A673 (cell line): ENCODE data around the gene MEIOC. TPM values are rescaled to one million over a fixed set of nuclear protein-coding genes. Genes with fewer than 3 reads are reported as not detected.
"Not testable (repeated sequence)": the region's sequence is repeated elsewhere in the genome, so short reads cannot be mapped to it uniquely, and the experiment has no call there.

Source experiments
- BruUV-seq: library from RNA; stranded (reverse); fragments of 400-500 nt; replicated peaks from 2 replicates; lab custom pipeline; 2021; lab: Mats Ljungman, UMichigan
- CTCF ChIA-PET: fragments of 300-600 bp; sonication (Branson Sonifier 250); formaldehyde crosslinking; loops from one replicate; lab custom pipeline; 2022; ENCODE audit warnings: antibody characterized with exemption; lab: Charles Lee
- POLR2A ChIA-PET: fragments of 300-600 bp; sonication (Branson Sonifier 250); formaldehyde crosslinking; loops from one replicate; lab custom pipeline; 2022; ENCODE audit warnings: antibody characterized with exemption; ENCODE audit not compliant: low non-redundant PET; lab: Charles Lee
- DNase-seq: peaks from one replicate; pipeline ENCODE4 v3.0.0-alpha.2; 2015; ENCODE audit warnings: low spot score
- H3K27ac ChIP-seq: fragments of 200-600 bp; sonication (generic); 2 replicates; pipeline ENCODE4 v1.5.1; 2016; ENCODE audit warnings: mixed run types, low read depth, mild to moderate bottlenecking, mixed read lengths, antibody characterized with exemption, low read length; ENCODE audit not compliant: poor library complexity, severe bottlenecking
- H3K27me3 ChIP-seq: fragments of 200-600 bp; sonication (generic); replicated peaks from 2 replicates; pipeline ENCODE4 v1.6.1; 2017; ENCODE audit warnings: mixed run types, low read depth, mild to moderate bottlenecking, mixed read lengths, antibody characterized with exemption, low read length; ENCODE audit not compliant: insufficient read depth, poor library complexity
- H3K36me3 ChIP-seq: fragments of 200-600 bp; sonication (generic); 2 replicates; pipeline ENCODE4 v1.6.1; 2016; ENCODE audit warnings: mixed run types, mild to moderate bottlenecking, mixed read lengths, antibody characterized with exemption, low read length; ENCODE audit not compliant: insufficient read depth, poor library complexity, severe bottlenecking
- H3K4me1 ChIP-seq: fragments of 200-600 bp; sonication (generic); 2 replicates; pipeline ENCODE4 v1.6.1; 2017; ENCODE audit warnings: mixed run types, mild to moderate bottlenecking, mixed read lengths, antibody characterized with exemption, low read length; ENCODE audit not compliant: insufficient read depth, poor library complexity, severe bottlenecking
- H3K4me3 ChIP-seq: fragments of 200-600 bp; sonication (generic); 2 replicates; pipeline ENCODE4 v1.5.1; 2016; ENCODE audit warnings: low read depth, mixed run types, mild to moderate bottlenecking, mixed read lengths, low read length; ENCODE audit not compliant: poor library complexity, severe bottlenecking
- H3K9me3 ChIP-seq: fragments of 200-600 bp; sonication (generic); 2 replicates; pipeline ENCODE4 v1.6.1; 2016; ENCODE audit warnings: mixed run types, low read depth, mild to moderate bottlenecking, mixed read lengths, antibody characterized with exemption, low read length; ENCODE audit not compliant: poor library complexity, severe bottlenecking
- CTCF ChIP-seq: fragments of 300-800, 200-600 bp; sonication (generic); conservative IDR thresholded peaks from 2 replicates; pipeline ENCODE4 v1.5.1; 2017; ENCODE audit warnings: low read depth, mild to moderate bottlenecking, antibody characterized with exemption, low read length, moderate library complexity, mixed read lengths
- EZH2 ChIP-seq: fragments of 200-600 bp; sonication (generic); IDR thresholded peaks from 2 replicates; pipeline ENCODE4 v1.6.1; 2017; ENCODE audit warnings: borderline replicate concordance, low read depth, mild to moderate bottlenecking, mixed read lengths, antibody characterized with exemption, low read length; ENCODE audit not compliant: poor library complexity, severe bottlenecking
- intact Hi-C: fragments of 100-400 bp; cut with micrococcal nuclease; formaldehyde crosslinking; loops from one replicate; pipeline ENCODE4 v1.10.0; 2022; ENCODE audit not compliant: unreplicated experiment
- total RNA-seq: library from RNA; stranded (reverse); gene quantifications from 2 replicates; pipeline ENCODE4 v1.2.3, GENCODE V29; 2021

Gene MEIOC
- total RNA-seq, 1 experiment from 2014 or later = not detected

GRCh38 chr17:44630703-44631102 is 25.6 kb upstream of the MEIOC start:
- ChIA-PET CTCF (no interaction called here), POLR2A (no interaction called here)
- Histone ChIP-seq H3K27ac (no peak overlapping the region), H3K27me3 (no peaks in the 10 kb centered on the region), H3K9me3 (no peaks in the 10 kb centered on the region), H3K4me1 (no peaks in the 10 kb centered on the region), H3K36me3 (no peaks in the 10 kb centered on the region), H3K4me3 (no peak overlapping the region)
- BruUV-seq = no TSS peak
- intact Hi-C loops = no loop called here
- DNase-seq = no peak
- TF ChIP-seq EZH2 (no peak), CTCF (no peak)

DNA sequence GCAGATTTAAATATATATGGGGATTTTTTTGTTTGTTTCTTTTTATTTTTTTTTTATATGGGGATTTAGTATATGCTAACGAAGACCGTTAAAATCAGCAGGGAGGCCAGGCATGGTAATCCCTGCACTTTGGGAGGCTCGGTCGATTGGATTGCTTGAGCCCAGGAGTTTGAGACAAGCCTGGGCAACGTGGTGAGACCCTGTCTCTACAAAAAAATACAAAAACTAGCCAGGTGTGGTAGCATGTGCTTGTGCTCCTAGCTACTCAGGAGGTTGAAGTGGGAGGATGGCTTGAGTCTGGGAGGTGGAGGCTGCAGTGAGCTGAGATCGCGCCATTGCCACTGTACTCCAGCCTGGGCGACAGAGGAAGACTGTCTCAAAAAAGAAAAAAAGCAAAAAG is 22.3 kb upstream of the MEIOC start:
- Histone ChIP-seq H3K4me3 (no peak overlapping the region), H3K27ac (no peak overlapping the region), H3K9me3 (no peaks in the 10 kb centered on the region), H3K4me1 (no peaks in the 10 kb centered on the region), H3K36me3 (no peaks in the 10 kb centered on the region), H3K27me3 (no peaks in the 10 kb centered on the region)
- BruUV-seq = no TSS peak
- no peak for TF ChIP-seq EZH2
- TF ChIP-seq CTCF = no peak
- intact Hi-C loops = no loop called here
- ChIA-PET CTCF (no interaction called here), POLR2A (no interaction called here)
- no peak for DNase-seq

GRCh38 chr17:44634401-44634800 is 21.9 kb upstream of the MEIOC start:
- H3K9me3 ChIP-seq, BruUV-seq, H3K4me3 ChIP-seq, H3K36me3 ChIP-seq, DNase-seq, H3K4me1 ChIP-seq, H3K27me3 ChIP-seq, H3K27ac ChIP-seq, POLR2A ChIA-PET, CTCF ChIA-PET, intact Hi-C loops: not testable (repeated sequence)

- intact Hi-C loops = loop anchor here (5.0 kb wide), 1 partner anchor 104 kb away; no protein-coding TSS in a partner anchor
- H3K27ac ChIP-seq = no peak overlapping the region
- H3K27me3 ChIP-seq = no peaks in the 10 kb centered on the region
- peak; percentile 1 for DNase-seq
- no peaks in the 10 kb centered on the region for H3K9me3 ChIP-seq
- H3K36me3 ChIP-seq = no peaks in the 10 kb centered on the region
- POLR2A ChIA-PET = no interaction called here
- CTCF ChIA-PET = no interaction called here
- no peaks in the 10 kb centered on the region for H3K4me1 ChIP-seq
- H3K4me3 ChIP-seq = no peak overlapping the region
- no TSS peak for BruUV-seq
- TF ChIP-seq CTCF = peak; percentile 30; the same call in 1 of the 2 replicates
- no peak for TF ChIP-seq EZH2
Measured at GRCh38 chr17:44636562-44636961, 19.7 kb upstream of the MEIOC start.
